H9 (cell line): Measurements from ENCODE around the gene RPE65. TPM values are rescaled to one million over a fixed set of nuclear protein-coding genes. Genes with fewer than 3 reads are reported as not detected.
A peak's percentile ranks its signal among the peaks of the same experiment; 100 is the strongest.

Source experiments
- DNase-seq: peaks from one replicate; pipeline ENCODE4 v3.0.0-alpha.2; 2017
- H2AFZ ChIP-seq: one replicate; pipeline ENCODE4 v1.6.1; 2013; ENCODE audit warnings: mild to moderate bottlenecking, low read length, control low read depth, moderate library complexity
- H2AK5ac ChIP-seq: 2 replicates; pipeline ENCODE4 v1.6.1; 2013; ENCODE audit warnings: low read length, control low read depth, mixed read lengths; ENCODE audit not compliant: insufficient read length
- H2BK120ac ChIP-seq: one replicate; pipeline ENCODE4 v1.6.1; 2013; ENCODE audit warnings: low read depth, mild to moderate bottlenecking, low read length, control low read depth, inconsistent platforms; ENCODE audit not compliant: poor library complexity, severe bottlenecking
- H2BK12ac ChIP-seq: 2 replicates; pipeline ENCODE4 v1.6.1; 2013; ENCODE audit warnings: low read length, control low read depth, mixed read lengths, low read depth; ENCODE audit not compliant: insufficient read length
- H2BK15ac ChIP-seq: 2 replicates; pipeline ENCODE4 v1.6.1; 2013; ENCODE audit warnings: low read depth, low read length, control low read depth
- H2BK20ac ChIP-seq: one replicate; pipeline ENCODE4 v1.6.1; 2013; ENCODE audit warnings: low read depth, mild to moderate bottlenecking, low read length, control low read depth, inconsistent platforms; ENCODE audit not compliant: poor library complexity, severe bottlenecking
- H2BK5ac ChIP-seq: 2 replicates; pipeline ENCODE4 v1.6.1; 2013; ENCODE audit warnings: low read length, control low read depth, mixed read lengths; ENCODE audit not compliant: insufficient read length
- H3K14ac ChIP-seq: 2 replicates; pipeline ENCODE4 v1.6.1; 2013; ENCODE audit warnings: low read length, control low read depth; ENCODE audit not compliant: insufficient read depth
- H3K18ac ChIP-seq: 2 replicates; pipeline ENCODE4 v1.6.1; 2013; ENCODE audit warnings: low read depth, mild to moderate bottlenecking, mixed read lengths, low read length, control low read depth; ENCODE audit not compliant: insufficient read length
- H3K23ac ChIP-seq: 2 replicates; pipeline ENCODE4 v1.6.1; 2013; ENCODE audit warnings: low read length, control low read depth, mixed read lengths, low read depth; ENCODE audit not compliant: insufficient read length
- H3K23me2 ChIP-seq: 2 replicates; pipeline ENCODE4 v1.6.1; 2013; ENCODE audit warnings: low read depth, mild to moderate bottlenecking, mixed read lengths, low read length, control low read depth; ENCODE audit not compliant: insufficient read length, poor library complexity, severe bottlenecking
- H3K27ac ChIP-seq: 2 replicates; pipeline ENCODE4 v1.5.1; 2013; ENCODE audit warnings: low read length, control low read depth, mixed read lengths, low read depth; ENCODE audit not compliant: insufficient read length
- H3K27me3 ChIP-seq: 2 replicates; pipeline ENCODE4 v1.6.1; 2013; ENCODE audit warnings: low read length, control low read depth, inconsistent platforms; ENCODE audit not compliant: insufficient read depth
- H3K4ac ChIP-seq: 2 replicates; pipeline ENCODE4 v1.6.1; 2013; ENCODE audit warnings: low read depth, mild to moderate bottlenecking, control low read depth, inconsistent platforms, low read length, moderate library complexity
- H3K4me1 ChIP-seq: 2 replicates; pipeline ENCODE4 v1.6.1; 2013; ENCODE audit warnings: low read length, control low read depth, inconsistent platforms; ENCODE audit not compliant: insufficient read depth
- H3K4me2 ChIP-seq: 2 replicates; pipeline ENCODE4 v1.6.1; 2013; ENCODE audit warnings: low read length, control low read depth, mixed read lengths; ENCODE audit not compliant: insufficient read length, insufficient read depth
- H3K56ac ChIP-seq: 2 replicates; pipeline ENCODE4 v1.6.1; 2013; ENCODE audit warnings: low read depth, mild to moderate bottlenecking, mixed read lengths, low read length, control low read depth; ENCODE audit not compliant: insufficient read length
- H3K79me1 ChIP-seq: 2 replicates; pipeline ENCODE4 v1.6.1; 2013; ENCODE audit warnings: low read depth, mild to moderate bottlenecking, moderate library complexity, low read length, control low read depth, inconsistent platforms; ENCODE audit not compliant: insufficient read depth, poor library complexity, severe bottlenecking
- H3K79me2 ChIP-seq: 2 replicates; pipeline ENCODE4 v1.6.1; 2013; ENCODE audit warnings: low read length, control low read depth, inconsistent platforms; ENCODE audit not compliant: insufficient read depth
- H3K9ac ChIP-seq: 2 replicates; pipeline ENCODE4 v1.6.1; 2013; ENCODE audit warnings: low read length, control low read depth, mixed read lengths; ENCODE audit not compliant: insufficient read length; ENCODE audit errors: extremely low read depth
- H3K9me3 ChIP-seq: one replicate; pipeline ENCODE4 v1.6.1; 2013; ENCODE audit warnings: low read depth, low read length, inconsistent platforms; ENCODE audit not compliant: control insufficient read depth
- H3T11ph ChIP-seq: one replicate; pipeline ENCODE4 v1.6.1; 2013; ENCODE audit warnings: mild to moderate bottlenecking, low read length, control low read depth, inconsistent platforms
- H4K20me1 ChIP-seq: one replicate; pipeline ENCODE4 v1.6.1; 2013; ENCODE audit not compliant: control insufficient read depth, insufficient read length, insufficient read depth
- H4K5ac ChIP-seq: 2 replicates; pipeline ENCODE4 v1.6.1; 2013; ENCODE audit warnings: low read depth, mild to moderate bottlenecking, mixed read lengths, low read length, control low read depth; ENCODE audit not compliant: insufficient read length
- H4K8ac ChIP-seq: replicated peaks from 2 replicates; pipeline ENCODE4 v1.6.1; 2013; ENCODE audit warnings: low read length, control low read depth, mixed read lengths, low read depth; ENCODE audit not compliant: insufficient read length
- H4K91ac ChIP-seq: 2 replicates; pipeline ENCODE4 v1.6.1; 2013; ENCODE audit warnings: low read depth, mild to moderate bottlenecking, moderate library complexity, mixed read lengths, low read length, control low read depth; ENCODE audit not compliant: insufficient read length
- H3K27ac Mint-ChIP-seq, 3 experiments: 2 replicates in 2 of 3; 3 replicates in 1 of 3; pipeline ENCODE4 v1.8.0; 2020 to 2021; ENCODE audit warnings: mixed read lengths in 3 of 3, mild to moderate bottlenecking in 1 of 3, moderate library complexity in 1 of 3
- H3K27me3 Mint-ChIP-seq: 2 replicates; pipeline ENCODE4 v1.8.0; 2021; ENCODE audit warnings: low read depth, mild to moderate bottlenecking, moderate library complexity, mixed read lengths
- H3K36me3 Mint-ChIP-seq, 3 experiments: 2 replicates in 2 of 3; 3 replicates in 1 of 3; pipeline ENCODE4 v1.8.0; 2020 to 2021; ENCODE audit warnings: low read depth in 3 of 3, mixed read lengths in 3 of 3; ENCODE audit not compliant: insufficient read depth in 1 of 3
- H3K4me1 Mint-ChIP-seq, 2 experiments: 2 replicates each; pipeline ENCODE4 v1.8.0; 2020; ENCODE audit warnings: mixed read lengths in 2 of 2
- H3K4me3 Mint-ChIP-seq, 2 experiments: 2 replicates in 1 of 2; 3 replicates in 1 of 2; pipeline ENCODE4 v1.8.0; 2020 to 2021; ENCODE audit warnings: mild to moderate bottlenecking in 2 of 2, mixed read lengths in 2 of 2, moderate library complexity in 1 of 2
- H3K9me3 Mint-ChIP-seq, 2 experiments: 2 replicates in 1 of 2; 3 replicates in 1 of 2; pipeline ENCODE4 v1.8.0; 2020; ENCODE audit warnings: mild to moderate bottlenecking in 2 of 2, mixed read lengths in 2 of 2, moderate library complexity in 1 of 2
- WGBS: extraction: QIAGEN DNeasy Blood & Tissue Kit; methylation state at CpG from one replicate; pipeline ENCODE4 v1.1.7; 2013; ENCODE audit warnings: missing lambda C conversion rate, low lambda C conversion rate, mixed read lengths; ENCODE audit not compliant: insufficient read length; ENCODE audit errors: extremely low coverage; 5-methylcytosine and 5-hydroxymethylcytosine counted together
- total RNA-seq: library from RNA; stranded (reverse); gene quantifications from 2 replicates; pipeline ENCODE4 v1.2.1, GENCODE V29; 2021
- TF ChIP-seq, protein P1 (sequence below): fragments of 200-600 bp; sonication (generic); conservative IDR thresholded peaks from 3 replicates; pipeline ENCODE4 v1.8.0; 2021; ENCODE audit warnings: antibody characterized with exemption, mild to moderate bottlenecking

Gene RPE65
- total RNA-seq, 1 experiment from 2014 or later = not detected

DNA sequence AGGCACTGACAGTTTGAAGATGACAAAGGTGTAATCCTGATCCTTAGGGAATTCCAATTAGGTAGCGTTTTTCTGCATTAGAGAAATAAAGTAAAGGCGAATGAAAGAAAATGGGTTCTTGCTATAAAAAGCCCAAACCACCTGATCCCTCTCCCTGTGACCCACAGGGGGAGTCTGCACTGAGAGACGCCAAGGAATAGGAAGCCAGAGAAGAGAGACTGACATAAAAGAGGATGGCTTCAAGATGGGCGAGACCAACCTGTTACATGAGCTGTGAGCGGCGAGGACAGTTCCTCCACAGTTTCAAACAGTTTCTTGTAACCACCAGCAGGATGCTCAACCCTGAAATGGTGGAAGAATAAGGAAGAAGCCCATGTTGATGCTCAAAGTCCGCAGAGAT, 1.4 kb downstream of the RPE65 start:
- no peaks in the 10 kb centered on the region for H3K9me3 Mint-ChIP-seq
- peaks cover 12 to 23% of the 10 kb centered on the region in 2 experiments for H3K4me1 Mint-ChIP-seq
- Histone ChIP-seq H3K4me1 (peaks cover 2% of the 10 kb centered on the region; the same call in 1 of the 2 replicates), H4K91ac (no peak overlapping the region), H4K20me1 (no peaks in the 10 kb centered on the region), H3K27me3 (no peaks in the 10 kb centered on the region), H3K4ac (no peak overlapping the region), H3K14ac (no peak overlapping the region), H3K27ac (no peak overlapping the region), H4K5ac (no peak overlapping the region), H2BK5ac (no peak overlapping the region), H2BK15ac (no peak overlapping the region), H3K23me2 (no peaks in the 10 kb centered on the region), H3T11ph (no peak overlapping the region), H3K9me3 (no peaks in the 10 kb centered on the region), H3K18ac (no peak overlapping the region), H3K9ac (no peak overlapping the region), H3K79me1 (no peaks in the 10 kb centered on the region), H3K56ac (no peak overlapping the region), H2AFZ (peak overlapping the region; percentile 63), H3K23ac (no peak overlapping the region), H4K8ac (no peak overlapping the region), H2BK120ac (no peak overlapping the region), H3K4me2 (no peak overlapping the region), H2AK5ac (no peak overlapping the region), H3K79me2 (no peaks in the 10 kb centered on the region), H2BK12ac (no peak overlapping the region), H2BK20ac (no peak overlapping the region)
- no CpG with 5 or more reads among the region's 7 CpGs for WGBS
- no peaks in the 10 kb centered on the region for H3K36me3 Mint-ChIP-seq
- peak; percentile 45 for DNase-seq
- H3K4me3 Mint-ChIP-seq = no peak overlapping the region
- peaks cover 3% of the 10 kb centered on the region for H3K27me3 Mint-ChIP-seq
- TF ChIP-seq, protein P1, sequence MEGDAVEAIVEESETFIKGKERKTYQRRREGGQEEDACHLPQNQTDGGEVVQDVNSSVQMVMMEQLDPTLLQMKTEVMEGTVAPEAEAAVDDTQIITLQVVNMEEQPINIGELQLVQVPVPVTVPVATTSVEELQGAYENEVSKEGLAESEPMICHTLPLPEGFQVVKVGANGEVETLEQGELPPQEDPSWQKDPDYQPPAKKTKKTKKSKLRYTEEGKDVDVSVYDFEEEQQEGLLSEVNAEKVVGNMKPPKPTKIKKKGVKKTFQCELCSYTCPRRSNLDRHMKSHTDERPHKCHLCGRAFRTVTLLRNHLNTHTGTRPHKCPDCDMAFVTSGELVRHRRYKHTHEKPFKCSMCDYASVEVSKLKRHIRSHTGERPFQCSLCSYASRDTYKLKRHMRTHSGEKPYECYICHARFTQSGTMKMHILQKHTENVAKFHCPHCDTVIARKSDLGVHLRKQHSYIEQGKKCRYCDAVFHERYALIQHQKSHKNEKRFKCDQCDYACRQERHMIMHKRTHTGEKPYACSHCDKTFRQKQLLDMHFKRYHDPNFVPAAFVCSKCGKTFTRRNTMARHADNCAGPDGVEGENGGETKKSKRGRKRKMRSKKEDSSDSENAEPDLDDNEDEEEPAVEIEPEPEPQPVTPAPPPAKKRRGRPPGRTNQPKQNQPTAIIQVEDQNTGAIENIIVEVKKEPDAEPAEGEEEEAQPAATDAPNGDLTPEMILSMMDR = peak; percentile 59
- no peak overlapping the region for H3K27ac Mint-ChIP-seq
